ENCODE data around the gene COLEC12. TPM values are rescaled to one million over a fixed set of nuclear protein-coding genes. Genes with fewer than 3 reads are reported as not detected.

Gene COLEC12
- total and polyA plus RNA-seq, 2 donors (not counting 3 experiments of a cell fraction or from before 2014, with no cell fraction given), result 8.0 to 17.1 TPM

- no peak for TF ChIP-seq MYC (IDR thresholded peaks at IDR 0.05; ENCODE audit: low read depth, low read length)
- TF ChIP-seq JUN (IDR thresholded peaks at IDR 0.05; ENCODE audit: borderline replicate concordance, insufficient read depth, insufficient read length, low read depth), result no peak
- no peak for TF ChIP-seq POLR2AphosphoS5 (IDR thresholded peaks at IDR 0.05; ENCODE audit: insufficient read depth, low read depth, low read length)
- TF ChIP-seq FOS (IDR thresholded peaks at IDR 0.05; ENCODE audit: borderline replicate concordance, insufficient read depth, low read length), result no peak
- no peak for TF ChIP-seq CTCF (IDR thresholded peaks at IDR 0.05; ENCODE audit: extremely low read depth in 1 of 2, insufficient read depth in 1 of 2, low read depth in 1 of 2, low read length in 2 of 2)
- no peak for TF ChIP-seq MAX (IDR thresholded peaks at IDR 0.05; ENCODE audit: insufficient read depth, insufficient read length)
- TF ChIP-seq GATA2 (IDR thresholded peaks at IDR 0.05; ENCODE audit: insufficient read depth, insufficient read length, low read depth, low read length), result no peak
- TF ChIP-seq EZH2 (IDR thresholded peaks at IDR 0.05; ENCODE audit: borderline replicate concordance, low read depth, low read length, severe bottlenecking), result no peak
- TF ChIP-seq POLR2A (IDR thresholded peaks at IDR 0.05; ENCODE audit: low read depth, low read length), result no peak
- H3K4me3 ChIP-seq (replicated peaks in 1 of 3; ENCODE audit: insufficient read depth in 1 of 3, low read depth in 1 of 3, low read length in 3 of 3), result no peak overlapping the region
- H3K27me3 ChIP-seq (ENCODE audit: control insufficient read depth in 2 of 2, insufficient read depth in 2 of 2, low read length in 2 of 2), result no peaks in the 10 kb centered on the region
- no peak for DNase-seq (ENCODE audit: low read depth, low spot score)
- no TSS peak for BruUV-seq (replicated peaks)
- H3K36me3 ChIP-seq (ENCODE audit: control insufficient read depth in 2 of 2, extremely low read depth in 1 of 2, insufficient read depth in 2 of 2, low read length in 2 of 2), result peaks cover 0 to 5% of the 10 kb centered on the region in 2 experiments
- no peak overlapping the region for H2AFZ ChIP-seq (ENCODE audit: low read depth, low read length)
- H3K9me3 ChIP-seq (replicated peaks; ENCODE audit: control insufficient read depth, insufficient read depth, low read length), result no peaks in the 10 kb centered on the region
- ChIA-PET POLR2A (no interaction called here), CTCF (no interaction called here)
- H3K4me1 ChIP-seq (ENCODE audit: control insufficient read depth, extremely low read depth, insufficient read depth, low read length), result peaks cover 11% of the 10 kb centered on the region
- H3K9ac ChIP-seq (replicated peaks; ENCODE audit: extremely low read depth, insufficient read depth, low read length), result no peak overlapping the region
- no peak overlapping the region for H3K27ac ChIP-seq (ENCODE audit: insufficient read depth, low read depth, low read length)
- H3K79me2 ChIP-seq (ENCODE audit: control insufficient read depth, insufficient read depth, low read length), result peaks cover 20% of the 10 kb centered on the region
- intact Hi-C loops (cut with micrococcal nuclease), result loop anchor here (5.0 kb wide), 1 partner anchor 248 kb away; no protein-coding TSS in a partner anchor
- H3K9me1 ChIP-seq (replicated peaks; ENCODE audit: control insufficient read depth, extremely low read depth, insufficient read depth, low read length), result no peaks in the 10 kb centered on the region
- no peak overlapping the region for H3K4me2 ChIP-seq (ENCODE audit: insufficient read depth, low read length)
- dilution Hi-C loops (cut with MboI; ENCODE audit: extremely low pct_ligation_motif_present, low sequenced_read_pairs), result no loop called here
- FAIRE-seq, result no peak
- no peaks in the 10 kb centered on the region for H4K20me1 ChIP-seq (replicated peaks; ENCODE audit: control insufficient read depth, extremely low read depth, insufficient read depth, low read length)
Observed at GRCh38 chr18:269480-270095, 230.9 kb downstream of the COLEC12 start.
